ENCODE measurements around the gene ARMH1. TPM values are rescaled to one million over a fixed set of nuclear protein-coding genes. Genes with fewer than 3 reads are reported as not detected.
A peak's percentile ranks its signal among the peaks of the same experiment; 100 is the strongest.

Gene ARMH1
- total RNA-seq, 1 experiment from 2014 or later = not detected

- no peak for DNase-seq (ENCODE audit: low read depth in 1 of 2, low spot score in 2 of 2)
- no peaks in the 10 kb centered on the region for H3K36me3 ChIP-seq
- no peaks in the 10 kb centered on the region for H3K4me1 ChIP-seq (replicated peaks)
- H3K27ac ChIP-seq = no peak overlapping the region
- H3K27me3 ChIP-seq (replicated peaks) = no peaks in the 10 kb centered on the region
- H3K9me3 ChIP-seq (replicated peaks) = no peaks in the 10 kb centered on the region
- no peak overlapping the region for H3K4me3 ChIP-seq
These were observed 26.6 kb downstream of the ARMH1 start for GRCh38 chr1:44701141-44701573.

- no peak for DNase-seq (ENCODE audit: low read depth in 1 of 2, low spot score in 2 of 2)
- H3K27me3 ChIP-seq (replicated peaks) = no peaks in the 10 kb centered on the region
- no peak overlapping the region for H3K27ac ChIP-seq
- H3K4me1 ChIP-seq (replicated peaks) = peaks cover 21% of the 10 kb centered on the region
- H3K4me3 ChIP-seq = no peak overlapping the region
- no peaks in the 10 kb centered on the region; the same call in 1 of the 2 replicates for H3K9me3 ChIP-seq (replicated peaks)
- no peaks in the 10 kb centered on the region for H3K36me3 ChIP-seq
These were observed 31.0 kb downstream of the ARMH1 start for GRCh38 chr1:44705470-44705869.

DNA sequence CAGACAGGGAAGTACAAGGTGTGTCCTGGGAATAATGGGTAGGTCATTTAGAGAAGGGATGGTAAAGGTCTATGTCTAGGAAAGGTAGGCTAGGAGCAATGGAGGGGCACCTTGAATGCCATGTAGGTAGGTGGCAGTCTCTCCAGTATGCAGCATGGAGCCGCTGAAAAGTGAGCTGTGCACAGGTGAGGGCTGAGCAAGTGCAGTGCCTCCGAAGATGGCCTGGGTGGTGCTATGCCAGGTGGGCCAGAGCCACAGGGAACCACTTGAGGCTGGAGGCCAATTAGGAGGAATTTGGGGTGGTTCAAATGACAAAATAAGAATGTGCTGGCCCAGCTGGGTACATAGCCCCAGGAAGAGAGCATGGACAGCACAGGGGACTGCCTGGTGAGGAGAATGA lies 31.4 kb downstream of the ARMH1 start:
- Histone ChIP-seq H3K36me3 (no peaks in the 10 kb centered on the region), H3K9me3 (replicated peaks) (no peaks in the 10 kb centered on the region; the same call in 1 of the 2 replicates), H3K27ac (no peak overlapping the region), H3K27me3 (replicated peaks) (peaks cover 2% of the 10 kb centered on the region; the same call in 1 of the 2 replicates), H3K4me1 (replicated peaks) (peaks cover 21% of the 10 kb centered on the region), H3K4me3 (no peak overlapping the region)
- DNase-seq (ENCODE audit: low read depth in 1 of 2, low spot score in 2 of 2) = no peak

- no peaks in the 10 kb centered on the region for H3K36me3 ChIP-seq
- peak overlapping the region; percentile 78 for H3K27ac ChIP-seq
- H3K4me3 ChIP-seq = no peak overlapping the region
- no peaks in the 10 kb centered on the region; the same call in 1 of the 2 replicates for H3K9me3 ChIP-seq (replicated peaks)
- peaks cover 21% of the 10 kb centered on the region for H3K4me1 ChIP-seq (replicated peaks)
- peaks cover 7% of the 10 kb centered on the region; the same call in 1 of the 2 replicates for H3K27me3 ChIP-seq (replicated peaks)
- peak; percentile 86 to 87 for DNase-seq (ENCODE audit: low read depth in 1 of 2, low spot score in 2 of 2)
These were observed 32.8 kb downstream of the ARMH1 start for GRCh38 chr1:44707112-44707881.

GRCh38 chr1:44707959-44708831 lies 33.7 kb downstream of the ARMH1 start:
- DNase-seq (ENCODE audit: low read depth in 1 of 2, low spot score in 2 of 2) = peak; percentile 59 to 62
- no peak overlapping the region for H3K4me3 ChIP-seq
- H3K27ac ChIP-seq = peak overlapping the region; percentile 78
- H3K4me1 ChIP-seq (replicated peaks) = peaks cover 21% of the 10 kb centered on the region
- no peaks in the 10 kb centered on the region for H3K36me3 ChIP-seq
- no peaks in the 10 kb centered on the region; the same call in 1 of the 2 replicates for H3K9me3 ChIP-seq (replicated peaks)
- peaks cover 7% of the 10 kb centered on the region; the same call in 1 of the 2 replicates for H3K27me3 ChIP-seq (replicated peaks)

GRCh38 chr1:44713321-44713781 lies 38.8 kb downstream of the ARMH1 start:
- Histone ChIP-seq H3K27me3 (replicated peaks) (peaks cover 7% of the 10 kb centered on the region; the same call in 1 of the 2 replicates), H3K9me3 (replicated peaks) (no peaks in the 10 kb centered on the region; the same call in 1 of the 2 replicates), H3K4me3 (no peak overlapping the region), H3K4me1 (replicated peaks) (peaks cover 5% of the 10 kb centered on the region; the same call in 1 of the 2 replicates), H3K36me3 (no peaks in the 10 kb centered on the region), H3K27ac (no peak overlapping the region)
- no peak for DNase-seq (ENCODE audit: low read depth in 1 of 2, low spot score in 2 of 2)

DNA sequence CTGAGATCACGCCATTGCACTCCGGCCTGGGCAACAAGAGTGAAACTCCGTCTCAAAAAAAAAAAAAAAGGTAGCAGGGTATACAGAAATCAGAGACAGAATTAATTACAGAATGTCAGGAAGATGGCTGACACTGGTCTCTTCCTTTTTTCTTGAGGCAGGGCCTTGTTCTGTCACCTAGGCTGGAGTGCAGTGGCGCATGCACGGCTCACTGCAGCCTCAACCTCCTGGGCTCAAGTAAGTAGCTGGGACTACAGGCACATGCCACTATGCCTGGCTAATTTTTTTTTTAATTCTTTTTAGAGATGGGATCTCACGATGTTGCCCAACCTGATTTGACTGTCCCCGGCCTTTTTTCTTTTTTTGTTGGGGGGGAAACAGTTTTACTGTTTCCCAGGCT lies 40.0 kb downstream of the ARMH1 start:
- Histone ChIP-seq H3K27ac (no peak overlapping the region), H3K9me3 (replicated peaks) (no peaks in the 10 kb centered on the region; the same call in 1 of the 2 replicates), H3K4me1 (replicated peaks) (peaks cover 6% of the 10 kb centered on the region), H3K27me3 (replicated peaks) (peaks cover 7% of the 10 kb centered on the region; the same call in 1 of the 2 replicates), H3K36me3 (no peaks in the 10 kb centered on the region), H3K4me3 (no peak overlapping the region)
- no peak for DNase-seq (ENCODE audit: low read depth in 1 of 2, low spot score in 2 of 2)

- Histone ChIP-seq H3K27ac (no peak overlapping the region), H3K9me3 (replicated peaks) (no peaks in the 10 kb centered on the region), H3K27me3 (replicated peaks) (peaks cover 7% of the 10 kb centered on the region; the same call in 1 of the 2 replicates), H3K36me3 (no peaks in the 10 kb centered on the region), H3K4me3 (no peak overlapping the region), H3K4me1 (replicated peaks) (peaks cover 7% of the 10 kb centered on the region)
- peak; percentile 57 to 69 for DNase-seq (ENCODE audit: low read depth in 1 of 2, low spot score in 2 of 2)
These were observed 40.5 kb downstream of the ARMH1 start for GRCh38 chr1:44714944-44715571.

- Histone ChIP-seq H3K9me3 (replicated peaks) (no peaks in the 10 kb centered on the region), H3K36me3 (no peaks in the 10 kb centered on the region), H3K27me3 (replicated peaks) (no peaks in the 10 kb centered on the region), H3K4me1 (replicated peaks) (peaks cover 7% of the 10 kb centered on the region), H3K4me3 (no peak overlapping the region), H3K27ac (no peak overlapping the region)
- DNase-seq (ENCODE audit: low read depth in 1 of 2, low spot score in 2 of 2) = no peak
These were observed 42.6 kb downstream of the ARMH1 start for GRCh38 chr1:44717156-44717555.

GRCh38 chr1:44717653-44718052 lies 43.1 kb downstream of the ARMH1 start:
- no peak for DNase-seq (ENCODE audit: low read depth in 1 of 2, low spot score in 2 of 2)
- Histone ChIP-seq H3K36me3 (no peaks in the 10 kb centered on the region), H3K27me3 (replicated peaks) (no peaks in the 10 kb centered on the region), H3K27ac (no peak overlapping the region), H3K4me3 (no peak overlapping the region), H3K4me1 (replicated peaks) (peaks cover 7% of the 10 kb centered on the region), H3K9me3 (replicated peaks) (no peaks in the 10 kb centered on the region)

- no peaks in the 10 kb centered on the region for H3K27me3 ChIP-seq (replicated peaks)
These were observed 43.6 kb downstream of the ARMH1 start for GRCh38 chr1:44718091-44718490.

DNA sequence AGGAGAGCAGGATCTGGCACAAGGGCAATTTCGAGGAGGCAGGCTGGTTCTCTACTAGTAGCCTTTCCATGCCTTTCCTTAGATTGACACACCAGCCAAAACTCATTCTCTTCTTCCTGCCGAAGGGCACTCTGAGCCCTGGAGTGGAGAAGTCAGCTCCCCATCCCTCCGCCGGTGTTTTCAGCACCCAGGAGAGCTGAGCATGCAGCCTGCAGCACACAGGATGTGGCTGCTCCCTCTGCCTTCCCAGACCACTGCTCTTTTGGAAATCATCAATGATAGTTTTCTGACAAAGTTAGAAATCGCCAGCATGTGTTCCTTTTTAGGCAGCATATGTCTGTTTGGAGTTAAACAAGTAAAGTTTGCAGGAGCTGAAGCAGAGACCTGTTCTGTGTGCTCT lies 44.8 kb downstream of the ARMH1 start:
- H3K4me3 ChIP-seq = no peak overlapping the region
- no peak for DNase-seq (ENCODE audit: low read depth in 1 of 2, low spot score in 2 of 2)
- no peaks in the 10 kb centered on the region for H3K36me3 ChIP-seq
- H3K27me3 ChIP-seq (replicated peaks) = no peaks in the 10 kb centered on the region
- H3K4me1 ChIP-seq (replicated peaks) = peaks cover 7% of the 10 kb centered on the region
- H3K9me3 ChIP-seq (replicated peaks) = no peaks in the 10 kb centered on the region
- no peak overlapping the region for H3K27ac ChIP-seq

More at GRCh38 chr1:44718091-44718490, 43.6 kb downstream of the ARMH1 start:
- Histone ChIP-seq H3K4me1 (replicated peaks) (peaks cover 7% of the 10 kb centered on the region), H3K9me3 (replicated peaks) (no peaks in the 10 kb centered on the region), H3K27ac (no peak overlapping the region), H3K4me3 (no peak overlapping the region), H3K36me3 (no peaks in the 10 kb centered on the region)
- no peak for DNase-seq (ENCODE audit: low read depth in 1 of 2, low spot score in 2 of 2)

DNA sequence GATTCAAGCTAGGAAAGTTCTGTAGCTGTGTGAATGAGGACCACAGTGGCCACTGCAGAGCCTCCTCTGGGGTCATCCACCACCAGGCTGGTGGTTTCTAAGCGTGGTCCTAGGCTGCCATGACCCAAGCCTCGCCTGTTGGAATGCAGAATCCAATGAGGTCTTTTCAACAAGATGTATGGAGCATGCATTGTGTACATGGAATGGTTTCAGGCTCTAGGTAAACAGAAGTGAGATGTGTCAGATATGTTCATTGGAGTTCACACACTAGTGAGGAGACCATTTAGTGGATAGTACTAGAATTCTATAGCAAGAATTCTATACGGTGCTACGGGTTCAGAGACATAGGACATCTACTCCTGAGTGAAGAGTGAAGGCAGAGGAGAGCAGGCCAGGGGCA lies 45.8 kb downstream of the ARMH1 start:
- no peak for DNase-seq (ENCODE audit: low read depth in 1 of 2, low spot score in 2 of 2)
- Histone ChIP-seq H3K27me3 (replicated peaks) (no peaks in the 10 kb centered on the region), H3K27ac (no peak overlapping the region), H3K4me3 (no peak overlapping the region), H3K9me3 (replicated peaks) (no peaks in the 10 kb centered on the region), H3K36me3 (no peaks in the 10 kb centered on the region), H3K4me1 (replicated peaks) (peaks cover 7% of the 10 kb centered on the region)
